Measurements from ENCODE around the gene HELB.
A peak's percentile ranks its signal among the peaks of the same experiment; 100 is the strongest.

HELB gene

DNA sequence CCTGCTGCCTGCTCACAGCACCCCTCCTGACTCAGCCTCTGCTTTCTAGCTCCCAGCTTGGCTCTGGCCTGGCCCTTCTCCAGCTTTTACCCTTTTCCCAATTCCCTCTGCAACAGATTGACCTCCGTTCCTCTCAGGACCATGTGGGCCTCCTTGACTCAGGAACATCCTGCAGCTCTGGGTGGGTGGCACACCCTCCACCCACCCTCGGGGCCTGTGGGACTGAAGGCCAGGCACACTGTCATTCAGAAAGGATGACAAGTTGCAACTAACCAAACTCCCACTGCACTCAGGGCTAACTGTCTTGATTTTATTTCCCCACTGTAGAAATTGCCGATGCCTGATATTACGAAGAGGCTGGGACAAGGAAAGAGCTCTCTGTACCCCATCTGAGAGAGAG is 59.4 kb downstream of the HELB start:
- CTCF ChIA-PET, result no interaction called here
- POLR2A ChIA-PET, result no interaction called here

DNA sequence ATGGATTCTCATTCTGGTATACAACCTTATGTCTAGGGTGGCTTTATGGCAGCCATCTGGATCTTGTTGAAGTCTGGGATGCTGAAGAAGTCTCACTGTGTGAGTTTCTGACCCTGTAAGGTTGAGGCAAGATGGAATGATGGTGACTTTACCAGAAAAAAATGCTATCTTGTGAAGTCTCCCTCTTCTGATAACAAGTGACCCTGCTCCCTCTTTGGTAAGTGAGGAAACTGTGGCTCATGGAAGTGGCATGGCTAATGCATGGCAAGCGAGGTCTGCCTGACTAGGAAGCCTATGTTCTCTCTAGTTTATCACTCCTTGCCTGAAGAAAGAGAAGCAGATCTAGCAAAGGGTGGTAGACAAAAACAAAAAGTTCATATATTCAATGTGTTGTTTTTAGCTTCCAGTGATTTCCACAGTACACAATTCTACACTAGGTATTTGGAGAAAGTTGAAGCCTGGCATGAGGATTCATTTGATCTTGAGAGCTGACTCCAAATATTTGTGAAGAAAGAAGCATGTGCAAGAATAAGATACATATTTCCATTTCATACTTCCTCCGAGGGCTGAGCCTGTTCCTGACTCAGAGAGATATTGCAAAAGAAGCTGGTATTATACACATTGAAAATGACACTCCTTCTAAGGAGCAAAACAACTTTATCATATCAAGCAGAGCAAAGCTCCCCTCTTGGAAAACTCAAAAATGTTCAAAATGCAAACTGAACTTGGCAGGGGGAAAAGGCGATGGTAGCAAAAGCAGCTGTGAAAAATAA is 63.6 kb downstream of the HELB start:
- ChIA-PET POLR2A (no interaction called here), CTCF (interaction anchor here (0.6 kb wide), 1 partner anchor 9 kb away, joined by 3 read pairs; no protein-coding TSS in a partner anchor)

More for the DNA sequence above, 59.4 kb downstream of the HELB start:
- Histone ChIP-seq H3K4me3 (ENCODE audit: low read depth, low read length) (no peak overlapping the region), H3K4me1 (ENCODE audit: control insufficient read depth, insufficient read depth, low read length) (no peaks in the 10 kb centered on the region), H3K27ac (ENCODE audit: extremely low read depth, low read depth, low read length) (no peak overlapping the region), H3K36me3 (ENCODE audit: control insufficient read depth in 2 of 2, insufficient read depth in 1 of 2, low read length in 2 of 2) (no peaks in the 10 kb centered on the region; a peak in 1 of 3 replicates), H3K9me3 (ENCODE audit: control insufficient read depth, insufficient read depth, low read depth, low read length) (no peaks in the 10 kb centered on the region)
- TF ChIP-seq ZNF513 (tag by site-specific recombination; IDR thresholded peaks at IDR 0.05), result no peak
- TF ChIP-seq EGR2 (tag by site-specific recombination; IDR thresholded peaks at IDR 0.05; ENCODE audit: low read depth), result peak; percentile 52; the same call in 1 of the 2 replicates
- TF ChIP-seq ZFHX2 (tag by site-specific recombination; conservative IDR thresholded peaks at IDR 0.05), result peak; percentile 56

DNA sequence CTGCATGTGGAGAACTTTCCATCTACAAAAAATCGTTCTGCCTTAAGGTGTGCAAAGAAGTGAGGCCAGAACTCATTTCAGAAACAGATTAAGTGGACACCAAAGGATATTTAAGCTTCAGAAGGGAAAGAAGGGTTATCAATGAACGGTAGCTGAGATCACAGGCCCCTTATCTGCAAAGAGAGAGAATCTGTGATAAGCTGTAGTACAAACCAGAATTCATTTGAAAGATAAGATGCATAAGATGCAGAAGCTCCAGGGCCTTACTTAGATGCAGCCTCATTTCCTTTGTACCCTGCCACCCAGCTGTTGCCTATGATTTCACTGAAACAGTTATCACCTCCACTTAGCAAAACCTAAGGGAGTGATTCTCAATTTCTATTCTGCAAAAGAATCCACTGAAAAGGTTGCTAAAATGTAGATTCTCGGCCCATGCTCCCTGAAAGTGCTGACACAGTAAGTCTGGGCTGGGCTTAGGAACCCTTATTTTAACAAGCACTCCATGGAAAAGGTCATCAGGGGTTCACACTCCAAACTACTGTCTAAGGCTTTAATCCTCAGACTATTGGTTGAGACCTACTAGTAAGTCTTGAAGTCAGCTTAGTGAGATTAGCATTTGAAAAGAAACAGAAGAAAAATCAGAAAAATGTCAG is 64.8 kb downstream of the HELB start:
- H3K4me3 ChIP-seq (ENCODE audit: low read depth, low read length), result no peak overlapping the region
- ChIA-PET POLR2A (no interaction called here), CTCF (no interaction called here)
- H3K4me1 ChIP-seq (ENCODE audit: control insufficient read depth, insufficient read depth, low read length), result no peaks in the 10 kb centered on the region
- H3K36me3 ChIP-seq (ENCODE audit: control insufficient read depth in 2 of 2, insufficient read depth in 1 of 2, low read length in 2 of 2), result no peaks in the 10 kb centered on the region; a peak in 1 of 3 replicates
- TF ChIP-seq CTCF (tag by site-specific recombination; IDR thresholded peaks at IDR 0.05) (no peak), EGR2 (tag by site-specific recombination; IDR thresholded peaks at IDR 0.05; ENCODE audit: low read depth) (no peak), ZNF433 (tag by site-specific recombination; IDR thresholded peaks at IDR 0.05; ENCODE audit: low read depth) (no peak), ZNF211 (tag by site-specific recombination; IDR thresholded peaks at IDR 0.05; ENCODE audit: low read depth) (no peak), GLIS1 (tag by site-specific recombination; IDR thresholded peaks at IDR 0.05) (no peak), ZNF548 (tag by site-specific recombination; IDR thresholded peaks at IDR 0.05) (no peak)
- TF ChIP-seq, protein P1, sequence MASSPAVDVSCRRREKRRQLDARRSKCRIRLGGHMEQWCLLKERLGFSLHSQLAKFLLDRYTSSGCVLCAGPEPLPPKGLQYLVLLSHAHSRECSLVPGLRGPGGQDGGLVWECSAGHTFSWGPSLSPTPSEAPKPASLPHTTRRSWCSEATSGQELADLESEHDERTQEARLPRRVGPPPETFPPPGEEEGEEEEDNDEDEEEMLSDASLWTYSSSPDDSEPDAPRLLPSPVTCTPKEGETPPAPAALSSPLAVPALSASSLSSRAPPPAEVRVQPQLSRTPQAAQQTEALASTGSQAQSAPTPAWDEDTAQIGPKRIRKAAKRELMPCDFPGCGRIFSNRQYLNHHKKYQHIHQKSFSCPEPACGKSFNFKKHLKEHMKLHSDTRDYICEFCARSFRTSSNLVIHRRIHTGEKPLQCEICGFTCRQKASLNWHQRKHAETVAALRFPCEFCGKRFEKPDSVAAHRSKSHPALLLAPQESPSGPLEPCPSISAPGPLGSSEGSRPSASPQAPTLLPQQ (tag by site-specific recombination; IDR thresholded peaks at IDR 0.05), result no peak
- H3K27ac ChIP-seq (ENCODE audit: extremely low read depth, low read depth, low read length), result no peak overlapping the region
- H3K9me3 ChIP-seq (ENCODE audit: control insufficient read depth, insufficient read depth, low read depth, low read length), result no peaks in the 10 kb centered on the region

More for the DNA sequence above, 63.6 kb downstream of the HELB start:
- H3K4me1 ChIP-seq (ENCODE audit: control insufficient read depth, insufficient read depth, low read length), result no peaks in the 10 kb centered on the region
- H3K4me3 ChIP-seq (ENCODE audit: low read depth, low read length), result no peak overlapping the region
- H3K36me3 ChIP-seq (ENCODE audit: control insufficient read depth in 2 of 2, insufficient read depth in 1 of 2, low read length in 2 of 2), result no peaks in the 10 kb centered on the region; a peak in 1 of 3 replicates
- no peak for TF ChIP-seq ZNF16 (tag by site-specific recombination; IDR thresholded peaks at IDR 0.05; ENCODE audit: low read depth)
- no peak for TF ChIP-seq ZBTB7A (tag by site-specific recombination; IDR thresholded peaks at IDR 0.05; ENCODE audit: low read depth)
- TF ChIP-seq ZNF521 (tag by site-specific recombination; IDR thresholded peaks at IDR 0.05), result no peak
- TF ChIP-seq, protein P2, sequence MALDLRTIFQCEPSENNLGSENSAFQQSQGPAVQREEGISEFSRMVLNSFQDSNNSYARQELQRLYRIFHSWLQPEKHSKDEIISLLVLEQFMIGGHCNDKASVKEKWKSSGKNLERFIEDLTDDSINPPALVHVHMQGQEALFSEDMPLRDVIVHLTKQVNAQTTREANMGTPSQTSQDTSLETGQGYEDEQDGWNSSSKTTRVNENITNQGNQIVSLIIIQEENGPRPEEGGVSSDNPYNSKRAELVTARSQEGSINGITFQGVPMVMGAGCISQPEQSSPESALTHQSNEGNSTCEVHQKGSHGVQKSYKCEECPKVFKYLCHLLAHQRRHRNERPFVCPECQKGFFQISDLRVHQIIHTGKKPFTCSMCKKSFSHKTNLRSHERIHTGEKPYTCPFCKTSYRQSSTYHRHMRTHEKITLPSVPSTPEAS (tag by site-specific recombination; IDR thresholded peaks at IDR 0.05), result no peak
- no peak for TF ChIP-seq ZNF248 (tag by site-specific recombination; IDR thresholded peaks at IDR 0.05)
- TF ChIP-seq SALL2 (tag by site-specific recombination; IDR thresholded peaks at IDR 0.05; ENCODE audit: borderline replicate concordance), result no peak
- no peak for TF ChIP-seq ZNF133 (tag by site-specific recombination; IDR thresholded peaks at IDR 0.05)
- no peak for TF ChIP-seq SETDB1 (IDR thresholded peaks at IDR 0.05; ENCODE audit: insufficient read length, low read length)
- no peak for TF ChIP-seq WT1 (tag by site-specific recombination; IDR thresholded peaks at IDR 0.05)
- TF ChIP-seq KLF7 (tag by site-specific recombination; IDR thresholded peaks at IDR 0.05; ENCODE audit: borderline replicate concordance), result no peak
- TF ChIP-seq ELK4 (IDR thresholded peaks at IDR 0.05; ENCODE audit: borderline replicate concordance, low read depth, low read length), result no peak
- no peak for TF ChIP-seq KLF10 (tag by site-specific recombination; IDR thresholded peaks at IDR 0.05)
- H3K9me3 ChIP-seq (ENCODE audit: control insufficient read depth, insufficient read depth, low read depth, low read length), result no peaks in the 10 kb centered on the region
- H3K27ac ChIP-seq (ENCODE audit: extremely low read depth, low read depth, low read length), result no peak overlapping the region
